ENCODE results near the gene WDR64.

WDR64 gene

GRCh38 chr1:241652012-241652411 lies at the start of gene WDR64:
WDR64 (plus strand) TSS chr1:241652281; CDS start chr1:241652485, 204 bp downstream.
- Histone ChIP-seq H3K27ac (ENCODE audit: low read depth, low read length) (no peak within 1 kb of the TSS), H3K4me1 (ENCODE audit: control insufficient read depth, insufficient read depth, low read length) (no peaks in the 10 kb centered on the region), H3K4me3 (ENCODE audit: low read depth, low read length) (no peak within 1 kb of the TSS), H3K36me3 (ENCODE audit: control insufficient read depth, insufficient read depth, low read length) (no peaks in the 10 kb centered on the region), H3K9ac (ENCODE audit: low read length) (no peak within 1 kb of the TSS), H3K27me3 (ENCODE audit: control insufficient read depth, insufficient read depth, low read length) (no peaks in the 10 kb centered on the region), H3K9me3 (ENCODE audit: control insufficient read depth, insufficient read depth, low read depth, low read length) (no peaks in the 10 kb centered on the region)

- no peak overlapping the region for H3K9ac ChIP-seq (ENCODE audit: low read length)
- H3K4me3 ChIP-seq (ENCODE audit: low read depth, low read length): no peak overlapping the region
- H3K27ac ChIP-seq (ENCODE audit: low read depth, low read length): no peak overlapping the region
- no peaks in the 10 kb centered on the region for H3K9me3 ChIP-seq (ENCODE audit: control insufficient read depth, insufficient read depth, low read depth, low read length)
- H3K4me1 ChIP-seq (ENCODE audit: control insufficient read depth, insufficient read depth, low read length): no peaks in the 10 kb centered on the region
- H3K27me3 ChIP-seq (ENCODE audit: control insufficient read depth, insufficient read depth, low read length): no peaks in the 10 kb centered on the region
- H3K36me3 ChIP-seq (ENCODE audit: control insufficient read depth, insufficient read depth, low read length): no peaks in the 10 kb centered on the region
Observed at GRCh38 chr1:241603731-241604245, 48.3 kb upstream of the WDR64 start.

- no peaks in the 10 kb centered on the region for H3K9me3 ChIP-seq (ENCODE audit: control insufficient read depth, insufficient read depth, low read depth, low read length)
- H3K9ac ChIP-seq (ENCODE audit: low read length): no peak overlapping the region
- no peaks in the 10 kb centered on the region for H3K36me3 ChIP-seq (ENCODE audit: control insufficient read depth, insufficient read depth, low read length)
- no peaks in the 10 kb centered on the region for H3K4me1 ChIP-seq (ENCODE audit: control insufficient read depth, insufficient read depth, low read length)
- H3K4me3 ChIP-seq (ENCODE audit: low read depth, low read length): no peak overlapping the region
- H3K27me3 ChIP-seq (ENCODE audit: control insufficient read depth, insufficient read depth, low read length): no peaks in the 10 kb centered on the region
- no peak overlapping the region for H3K27ac ChIP-seq (ENCODE audit: low read depth, low read length)
Observed at GRCh38 chr1:241605146-241605805, 46.8 kb upstream of the WDR64 start.

- H3K36me3 ChIP-seq (ENCODE audit: control insufficient read depth, insufficient read depth, low read length): no peaks in the 10 kb centered on the region
- H3K27me3 ChIP-seq (ENCODE audit: control insufficient read depth, insufficient read depth, low read length): no peaks in the 10 kb centered on the region
- no peaks in the 10 kb centered on the region for H3K9me3 ChIP-seq (ENCODE audit: control insufficient read depth, insufficient read depth, low read depth, low read length)
- H3K27ac ChIP-seq (ENCODE audit: low read depth, low read length): no peak overlapping the region
- H3K9ac ChIP-seq (ENCODE audit: low read length): no peak overlapping the region
- no peak overlapping the region for H3K4me3 ChIP-seq (ENCODE audit: low read depth, low read length)
- no peaks in the 10 kb centered on the region; the same call in 1 of the 2 replicates for H3K4me1 ChIP-seq (ENCODE audit: control insufficient read depth, insufficient read depth, low read length)
Observed at GRCh38 chr1:241606544-241606943, 45.5 kb upstream of the WDR64 start.

GRCh38 chr1:241607497-241607896 lies 44.6 kb upstream of the WDR64 start:
- Histone ChIP-seq H3K9ac (ENCODE audit: low read length) (no peak overlapping the region), H3K27ac (ENCODE audit: low read depth, low read length) (no peak overlapping the region), H3K4me3 (ENCODE audit: low read depth, low read length) (no peak overlapping the region), H3K4me1 (ENCODE audit: control insufficient read depth, insufficient read depth, low read length) (no peaks in the 10 kb centered on the region; the same call in 1 of the 2 replicates), H3K36me3 (ENCODE audit: control insufficient read depth, insufficient read depth, low read length) (no peaks in the 10 kb centered on the region), H3K27me3 (ENCODE audit: control insufficient read depth, insufficient read depth, low read length) (no peaks in the 10 kb centered on the region), H3K9me3 (ENCODE audit: control insufficient read depth, insufficient read depth, low read depth, low read length) (no peaks in the 10 kb centered on the region)

- Histone ChIP-seq H3K27me3 (ENCODE audit: control insufficient read depth, insufficient read depth, low read length) (no peaks in the 10 kb centered on the region), H3K4me3 (ENCODE audit: low read depth, low read length) (no peak overlapping the region), H3K4me1 (ENCODE audit: control insufficient read depth, insufficient read depth, low read length) (no peaks in the 10 kb centered on the region; the same call in 1 of the 2 replicates), H3K9me3 (ENCODE audit: control insufficient read depth, insufficient read depth, low read depth, low read length) (no peaks in the 10 kb centered on the region), H3K36me3 (ENCODE audit: control insufficient read depth, insufficient read depth, low read length) (no peaks in the 10 kb centered on the region), H3K27ac (ENCODE audit: low read depth, low read length) (no peak overlapping the region), H3K9ac (ENCODE audit: low read length) (no peak overlapping the region)
Observed at GRCh38 chr1:241608379-241609033, 43.6 kb upstream of the WDR64 start.

- Histone ChIP-seq H3K4me3 (ENCODE audit: low read depth, low read length) (no peak overlapping the region), H3K9me3 (ENCODE audit: control insufficient read depth, insufficient read depth, low read depth, low read length) (no peaks in the 10 kb centered on the region)
Observed at GRCh38 chr1:241610056-241610815, 41.8 kb upstream of the WDR64 start.

GRCh38 chr1:241611063-241611462 lies 41.0 kb upstream of the WDR64 start:
- Histone ChIP-seq H3K4me1 (ENCODE audit: control insufficient read depth, insufficient read depth, low read length) (no peaks in the 10 kb centered on the region; the same call in 1 of the 2 replicates), H3K27ac (ENCODE audit: low read depth, low read length) (no peak overlapping the region), H3K27me3 (ENCODE audit: control insufficient read depth, insufficient read depth, low read length) (no peaks in the 10 kb centered on the region), H3K4me3 (ENCODE audit: low read depth, low read length) (no peak overlapping the region), H3K36me3 (ENCODE audit: control insufficient read depth, insufficient read depth, low read length) (no peaks in the 10 kb centered on the region), H3K9me3 (ENCODE audit: control insufficient read depth, insufficient read depth, low read depth, low read length) (no peaks in the 10 kb centered on the region), H3K9ac (ENCODE audit: low read length) (no peak overlapping the region)

More at GRCh38 chr1:241610056-241610815, 41.8 kb upstream of the WDR64 start:
- no peaks in the 10 kb centered on the region; the same call in 1 of the 2 replicates for H3K4me1 ChIP-seq (ENCODE audit: control insufficient read depth, insufficient read depth, low read length)
- no peaks in the 10 kb centered on the region for H3K27me3 ChIP-seq (ENCODE audit: control insufficient read depth, insufficient read depth, low read length)
- H3K9ac ChIP-seq (ENCODE audit: low read length): no peak overlapping the region
- no peak overlapping the region for H3K27ac ChIP-seq (ENCODE audit: low read depth, low read length)
- H3K36me3 ChIP-seq (ENCODE audit: control insufficient read depth, insufficient read depth, low read length): no peaks in the 10 kb centered on the region

- Histone ChIP-seq H3K27ac (ENCODE audit: low read depth, low read length) (no peak overlapping the region), H3K36me3 (ENCODE audit: control insufficient read depth, insufficient read depth, low read length) (no peaks in the 10 kb centered on the region), H3K9ac (ENCODE audit: low read length) (no peak overlapping the region), H3K9me3 (ENCODE audit: control insufficient read depth, insufficient read depth, low read depth, low read length) (no peaks in the 10 kb centered on the region), H3K4me1 (ENCODE audit: control insufficient read depth, insufficient read depth, low read length) (no peaks in the 10 kb centered on the region; the same call in 1 of the 2 replicates), H3K4me3 (ENCODE audit: low read depth, low read length) (no peak overlapping the region), H3K27me3 (ENCODE audit: control insufficient read depth, insufficient read depth, low read length) (no peaks in the 10 kb centered on the region)
Observed at GRCh38 chr1:241611736-241612135, 40.3 kb upstream of the WDR64 start.

GRCh38 chr1:241612533-241613477 lies 39.3 kb upstream of the WDR64 start:
- H3K4me3 ChIP-seq (ENCODE audit: low read depth, low read length): no peak overlapping the region
- H3K9me3 ChIP-seq (ENCODE audit: control insufficient read depth, insufficient read depth, low read depth, low read length): no peaks in the 10 kb centered on the region
- H3K36me3 ChIP-seq (ENCODE audit: control insufficient read depth, insufficient read depth, low read length): no peaks in the 10 kb centered on the region
- no peak overlapping the region for H3K9ac ChIP-seq (ENCODE audit: low read length)
- no peaks in the 10 kb centered on the region; the same call in 1 of the 2 replicates for H3K4me1 ChIP-seq (ENCODE audit: control insufficient read depth, insufficient read depth, low read length)
- H3K27ac ChIP-seq (ENCODE audit: low read depth, low read length): no peak overlapping the region
- no peaks in the 10 kb centered on the region for H3K27me3 ChIP-seq (ENCODE audit: control insufficient read depth, insufficient read depth, low read length)
